Activated B cell treated with CpG ODN at 0.5 μM for 24 hours (primary cell): ENCODE data around the gene MACO1. TPM values are rescaled to one million over a fixed set of nuclear protein-coding genes. Genes with fewer than 3 reads are reported as not detected.

Experiments used
- ATAC-seq: fragments of 200-7000 bp; cut with Tn5 transposase; one replicate; pipeline ENCODE4 v1.10.0; 2021; ENCODE audit warnings: low read depth, mild to moderate bottlenecking, moderate library complexity
- CTCF ChIA-PET: fragments of 350-600 bp; sonication (Branson Sonifier 250); formaldehyde crosslinking; loops from one replicate; lab custom pipeline; 2021; ENCODE audit warnings: antibody characterized with exemption; lab: Charles Lee
- POLR2A ChIA-PET: fragments of 350-600 bp; sonication (Branson Sonifier 250); formaldehyde crosslinking; loops from one replicate; lab custom pipeline; 2021; ENCODE audit warnings: antibody characterized with exemption; lab: Charles Lee
- DNase-seq: peaks from one replicate; pipeline ENCODE4 v3.0.0; 2022
- H3K27ac Mint-ChIP-seq: one replicate; pipeline ENCODE4 v1.8.0; 2020; ENCODE audit warnings: mixed read lengths
- H3K27me3 Mint-ChIP-seq: one replicate; pipeline ENCODE4 v1.8.0; 2021; ENCODE audit warnings: mixed read lengths
- H3K36me3 Mint-ChIP-seq: one replicate; pipeline ENCODE4 v1.8.0; 2021; ENCODE audit warnings: low read depth, mixed read lengths
- H3K4me1 Mint-ChIP-seq: one replicate; pipeline ENCODE4 v1.8.0; 2021; ENCODE audit warnings: mixed read lengths
- H3K4me3 Mint-ChIP-seq: one replicate; pipeline ENCODE4 v1.8.0; 2020; ENCODE audit warnings: mild to moderate bottlenecking, mixed read lengths
- H3K9me3 Mint-ChIP-seq: one replicate; pipeline ENCODE4 v1.8.0; 2020; ENCODE audit warnings: mixed read lengths
- CTCF ChIP-seq: fragments of 200-600 bp; IDR thresholded peaks from one replicate; pipeline ENCODE4 v1.8.0; 2022; ENCODE audit warnings: antibody characterized with exemption, mild to moderate bottlenecking
- intact Hi-C: fragments of 100-400 bp; cut with micrococcal nuclease; formaldehyde crosslinking; loops from one replicate; pipeline ENCODE4 v1.15.1; 2024
- total RNA-seq: library from RNA; stranded (reverse); gene quantifications from 2 replicates; pipeline ENCODE4 v1.2.3, GENCODE V29; 2022

The MACO1 gene
- total RNA-seq, 1 donor from 2014 or later, result 19.7 TPM

- no peak for DNase-seq
- CTCF ChIA-PET, result interaction anchor here (1.4 kb wide), 1 partner anchor 9 kb away, joined by 4 read pairs; no protein-coding TSS in a partner anchor
- intact Hi-C loops, result no loop called here
- H3K36me3 Mint-ChIP-seq, result peaks cover 38% of the 10 kb centered on the region
- H3K27ac Mint-ChIP-seq, result no peak overlapping the region
- no peaks in the 10 kb centered on the region for H3K27me3 Mint-ChIP-seq
- no peak for TF ChIP-seq CTCF
- POLR2A ChIA-PET, result interaction anchor here (0.7 kb wide), 1 partner anchor 43 kb away, joined by 3 read pairs; no protein-coding TSS in a partner anchor
- no peaks in the 10 kb centered on the region for H3K9me3 Mint-ChIP-seq
- H3K4me1 Mint-ChIP-seq, result peaks cover 27% of the 10 kb centered on the region
- no peak overlapping the region for H3K4me3 Mint-ChIP-seq
- no peak for ATAC-seq
Observed at GRCh38 chr1:25478633-25479032, 47.9 kb downstream of the MACO1 start.

- ChIA-PET CTCF (no interaction called here), POLR2A (interaction anchor here (0.6 kb wide), 1 partner anchor 28 kb away, joined by 5 read pairs; no protein-coding TSS in a partner anchor)
- Mint-ChIP-seq H3K27ac (no peak overlapping the region), H3K27me3 (no peaks in the 10 kb centered on the region), H3K36me3 (peaks cover 45% of the 10 kb centered on the region), H3K4me1 (peaks cover 26% of the 10 kb centered on the region), H3K4me3 (no peak overlapping the region), H3K9me3 (no peaks in the 10 kb centered on the region)
- intact Hi-C loops, result no loop called here
- no peak for ATAC-seq
- TF ChIP-seq CTCF, result no peak
- DNase-seq, result no peak
Observed at GRCh38 chr1:25481625-25482024, 50.9 kb downstream of the MACO1 start.

- Mint-ChIP-seq H3K27me3 (no peaks in the 10 kb centered on the region), H3K4me3 (no peak overlapping the region), H3K9me3 (no peaks in the 10 kb centered on the region), H3K36me3 (peaks cover 45% of the 10 kb centered on the region), H3K27ac (no peak overlapping the region), H3K4me1 (peaks cover 21% of the 10 kb centered on the region)
- POLR2A ChIA-PET, result interaction anchor here (0.6 kb wide), 1 partner anchor 29 kb away, joined by 5 read pairs; no protein-coding TSS in a partner anchor
- ATAC-seq (no peak), DNase-seq (no peak)
- TF ChIP-seq CTCF, result no peak
- CTCF ChIA-PET, result no interaction called here
- intact Hi-C loops, result no loop called here
Observed at GRCh38 chr1:25482211-25482610, 51.5 kb downstream of the MACO1 start.

- Mint-ChIP-seq H3K27ac (no peak overlapping the region), H3K9me3 (no peaks in the 10 kb centered on the region), H3K4me3 (no peak overlapping the region), H3K36me3 (peaks cover 56% of the 10 kb centered on the region), H3K27me3 (no peaks in the 10 kb centered on the region), H3K4me1 (peaks cover 16% of the 10 kb centered on the region)
- intact Hi-C loops, result no loop called here
- ChIA-PET POLR2A (no interaction called here), CTCF (interaction anchor here (1.6 kb wide), 1 partner anchor 20 kb away, joined by 4 read pairs; no protein-coding TSS in a partner anchor)
- ATAC-seq (no peak), DNase-seq (no peak)
- no peak for TF ChIP-seq CTCF
Observed at GRCh38 chr1:25484096-25484495, 53.4 kb downstream of the MACO1 start.

- Mint-ChIP-seq H3K27me3 (no peaks in the 10 kb centered on the region), H3K27ac (no peak overlapping the region), H3K4me1 (peaks cover 16% of the 10 kb centered on the region), H3K4me3 (no peak overlapping the region), H3K36me3 (peaks cover 61% of the 10 kb centered on the region), H3K9me3 (no peaks in the 10 kb centered on the region)
- intact Hi-C loops, result no loop called here
- ChIA-PET CTCF (interaction anchor here (1.6 kb wide), 1 partner anchor 19 kb away, joined by 4 read pairs; no protein-coding TSS in a partner anchor), POLR2A (no interaction called here)
- DNase-seq, result no peak
- TF ChIP-seq CTCF, result no peak
- ATAC-seq, result no peak
Observed at GRCh38 chr1:25484533-25484932, 53.8 kb downstream of the MACO1 start.
